ENCODE data around the gene ESRRB. TPM values are rescaled to one million over a fixed set of nuclear protein-coding genes. Genes with fewer than 3 reads are reported as not detected.

Gene ESRRB
- total RNA-seq, 1 donor from 2014 or later = 0.12 TPM

DNA sequence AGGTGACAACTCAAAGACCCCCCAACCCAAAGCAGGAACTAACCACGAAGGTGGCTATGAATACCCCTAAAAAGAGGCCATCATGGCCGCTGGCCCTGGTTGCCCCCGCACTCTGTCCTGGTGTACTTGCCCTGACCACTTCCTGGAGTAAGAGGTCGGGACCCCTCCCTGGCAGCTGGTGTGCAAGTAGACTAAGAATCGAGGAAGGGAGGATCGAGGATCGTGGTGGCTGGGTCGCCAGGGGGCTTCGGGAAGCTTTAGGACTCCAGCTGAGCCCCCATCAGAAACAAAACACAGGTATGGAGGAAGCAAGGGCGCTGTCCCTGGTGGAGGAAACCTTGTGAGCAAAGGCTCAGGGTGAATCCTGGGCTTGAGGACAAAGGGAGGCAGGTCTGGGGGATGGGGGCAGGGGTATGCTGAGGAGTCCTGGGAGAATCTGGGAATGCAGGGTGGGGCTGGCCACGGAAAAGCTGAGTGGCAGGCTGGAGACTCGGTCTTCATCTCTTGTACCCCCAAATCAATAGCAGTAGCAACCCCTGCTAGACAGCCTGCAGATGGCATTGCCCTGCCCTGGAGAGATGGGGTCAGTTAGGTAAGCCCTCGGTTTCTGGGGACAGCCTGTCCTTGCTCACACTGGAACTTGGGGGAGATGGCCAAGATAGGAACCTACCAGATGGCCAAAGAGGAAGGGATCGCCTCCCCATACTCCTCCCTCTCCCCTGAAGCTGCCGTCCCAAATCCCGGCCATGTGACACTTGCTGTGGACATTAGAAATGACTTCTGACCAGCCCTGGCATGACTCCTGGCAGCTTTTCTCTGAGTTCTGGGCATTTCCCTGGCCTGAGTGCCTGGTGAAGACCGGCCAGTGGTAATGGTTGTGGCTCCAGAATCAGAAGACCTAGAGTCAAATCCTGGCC lies 45.3 kb upstream of the ESRRB start:
- H3K9me3 Mint-ChIP-seq (ENCODE audit: low read depth) = no peaks in the 10 kb centered on the region
- H3K4me1 Mint-ChIP-seq (ENCODE audit: low read depth) = peaks cover 1% of the 10 kb centered on the region
- H3K36me3 Mint-ChIP-seq (ENCODE audit: insufficient read depth) = no peaks in the 10 kb centered on the region
- peaks cover 46% of the 10 kb centered on the region for H3K27me3 Mint-ChIP-seq
- no peak overlapping the region for H3K27ac Mint-ChIP-seq
- no peak for DNase-seq (ENCODE audit: low spot score, unreplicated experiment)
- H3K4me3 Mint-ChIP-seq (ENCODE audit: low read depth) = no peak overlapping the region
- no peak for TF ChIP-seq CTCF (IDR thresholded peaks at IDR 0.05; ENCODE audit: unreplicated experiment)

GRCh38 chr14:76331328-76332011 lies 44.5 kb upstream of the ESRRB start:
- Mint-ChIP-seq H3K4me1 (ENCODE audit: low read depth) (peaks cover 1% of the 10 kb centered on the region), H3K36me3 (ENCODE audit: insufficient read depth) (no peaks in the 10 kb centered on the region), H3K4me3 (ENCODE audit: low read depth) (no peak overlapping the region), H3K27ac (no peak overlapping the region), H3K9me3 (ENCODE audit: low read depth) (no peaks in the 10 kb centered on the region), H3K27me3 (peaks cover 40% of the 10 kb centered on the region)
- no peak for DNase-seq (ENCODE audit: low spot score, unreplicated experiment)
- no peak for TF ChIP-seq CTCF (IDR thresholded peaks at IDR 0.05; ENCODE audit: unreplicated experiment)

- no peak for DNase-seq (ENCODE audit: low spot score, unreplicated experiment)
- Mint-ChIP-seq H3K27me3 (peaks cover 47% of the 10 kb centered on the region), H3K27ac (no peak overlapping the region), H3K4me1 (ENCODE audit: low read depth) (peaks cover 1% of the 10 kb centered on the region), H3K36me3 (ENCODE audit: insufficient read depth) (no peaks in the 10 kb centered on the region), H3K9me3 (ENCODE audit: low read depth) (no peaks in the 10 kb centered on the region), H3K4me3 (ENCODE audit: low read depth) (no peak overlapping the region)
- no peak for TF ChIP-seq CTCF (IDR thresholded peaks at IDR 0.05; ENCODE audit: unreplicated experiment)
Observed at GRCh38 chr14:76333664-76334063, 42.3 kb upstream of the ESRRB start.

- Mint-ChIP-seq H3K27me3 (peaks cover 46% of the 10 kb centered on the region), H3K9me3 (ENCODE audit: low read depth) (no peaks in the 10 kb centered on the region), H3K27ac (no peak overlapping the region), H3K4me3 (ENCODE audit: low read depth) (no peak overlapping the region), H3K36me3 (ENCODE audit: insufficient read depth) (no peaks in the 10 kb centered on the region), H3K4me1 (ENCODE audit: low read depth) (no peaks in the 10 kb centered on the region)
- DNase-seq (ENCODE audit: low spot score, unreplicated experiment) = no peak
- no peak for TF ChIP-seq CTCF (IDR thresholded peaks at IDR 0.05; ENCODE audit: unreplicated experiment)
Observed at GRCh38 chr14:76334316-76334715, 41.6 kb upstream of the ESRRB start.

GRCh38 chr14:76336876-76337275 lies 39.1 kb upstream of the ESRRB start:
- no peak for TF ChIP-seq CTCF (IDR thresholded peaks at IDR 0.05; ENCODE audit: unreplicated experiment)
- H3K27me3 Mint-ChIP-seq = peaks cover 45% of the 10 kb centered on the region
- H3K4me1 Mint-ChIP-seq (ENCODE audit: low read depth) = peaks cover 7% of the 10 kb centered on the region
- H3K9me3 Mint-ChIP-seq (ENCODE audit: low read depth) = no peaks in the 10 kb centered on the region
- H3K36me3 Mint-ChIP-seq (ENCODE audit: insufficient read depth) = no peaks in the 10 kb centered on the region
- no peak for DNase-seq (ENCODE audit: low spot score, unreplicated experiment)
- no peak overlapping the region for H3K27ac Mint-ChIP-seq
- H3K4me3 Mint-ChIP-seq (ENCODE audit: low read depth) = no peak overlapping the region

All from progenitor cell of endocrine pancreas (in vitro differentiated cells).